OCI-LY1 (cell line): ENCODE results near the gene CYTL1.

Experiments
- H2AFZ ChIP-seq: fragments of 200-600 bp; sonication (generic), shearing (Covaris generic); 2 replicates; pipeline ENCODE4 v1.6.0; 2014; ENCODE audit warnings: antibody characterized with exemption, mild to moderate bottlenecking, low read length
- H3F3A ChIP-seq: fragments of 200-600 bp; sonication (generic), shearing (Covaris generic); 2 replicates; pipeline ENCODE4 v1.6.0; 2014; ENCODE audit warnings: mild to moderate bottlenecking, antibody characterized with exemption, low read length, moderate library complexity; ENCODE audit not compliant: insufficient read depth
- H3K27ac ChIP-seq: fragments of 200-600 bp; sonication (generic); 2 replicates; pipeline ENCODE4 v1.5.1; 2014; ENCODE audit warnings: low read length, mixed run types, mild to moderate bottlenecking, low read depth; ENCODE audit not compliant: poor library complexity, severe bottlenecking
- H3K27me3 ChIP-seq: fragments of 200-600 bp; sonication (generic); 2 replicates; pipeline ENCODE4 v1.6.0; 2014; ENCODE audit warnings: antibody characterized with exemption, mild to moderate bottlenecking, low read length, moderate library complexity; ENCODE audit not compliant: insufficient read depth
- H3K36me3 ChIP-seq: fragments of 200-600 bp; sonication (generic); 2 replicates; pipeline ENCODE4 v1.6.1; 2014; ENCODE audit warnings: mild to moderate bottlenecking, antibody characterized with exemption, low read length, moderate library complexity, mixed read lengths; ENCODE audit not compliant: insufficient read depth
- H3K4me1 ChIP-seq: fragments of 200-600 bp; sonication (generic); 2 replicates; pipeline ENCODE4 v1.5.1; 2014; ENCODE audit warnings: mild to moderate bottlenecking, low read length, moderate library complexity; ENCODE audit not compliant: insufficient read depth, severe bottlenecking
- H3K4me2 ChIP-seq: fragments of 200-600 bp; sonication (generic), shearing (Covaris generic); 2 replicates; pipeline ENCODE4 v1.6.1; 2014; ENCODE audit warnings: low read length
- H3K4me3 ChIP-seq: fragments of 200-600 bp; sonication (generic); 2 replicates; pipeline ENCODE4 v1.5.1; 2014; ENCODE audit warnings: low read length, low read depth, mild to moderate bottlenecking, mixed read lengths; ENCODE audit not compliant: poor library complexity, severe bottlenecking
- H3K79me2 ChIP-seq: fragments of 200-600 bp; shearing (Covaris generic); 2 replicates; pipeline ENCODE4 v1.6.1; 2016; ENCODE audit warnings: mixed run types, low read length, mixed read lengths; ENCODE audit not compliant: insufficient read depth
- H3K9ac ChIP-seq: fragments of 200-600 bp; sonication (generic), shearing (Covaris generic); 2 replicates; pipeline ENCODE4 v1.6.1; 2014; ENCODE audit warnings: mild to moderate bottlenecking, low read length, mixed read lengths
- H3K9me2 ChIP-seq: fragments of 200-600 bp; sonication (generic), shearing (Covaris generic); 2 replicates; pipeline ENCODE4 v1.6.1; 2014; ENCODE audit warnings: low read depth, mild to moderate bottlenecking, low read length, mixed read lengths
- H3K9me3 ChIP-seq: fragments of 200-600 bp; shearing (Covaris generic); 2 replicates; pipeline ENCODE4 v1.6.1; 2014; ENCODE audit warnings: low read length, mixed read lengths
- H4K20me1 ChIP-seq: fragments of 200-600 bp; sonication (generic), shearing (Covaris generic); 2 replicates; pipeline ENCODE4 v1.6.0; 2016; ENCODE audit warnings: mild to moderate bottlenecking, low read length; ENCODE audit not compliant: insufficient read depth
- CTCF ChIP-seq: fragments of 200-600 bp; sonication (generic), shearing (Covaris generic); IDR thresholded peaks from 2 replicates; pipeline ENCODE4 v1.5.1; 2017; ENCODE audit warnings: mild to moderate bottlenecking, antibody characterized with exemption, low read length, moderate library complexity, mixed read lengths
- EZH2 ChIP-seq: fragments of 200-600 bp; sonication (generic), shearing (Covaris generic); IDR thresholded peaks from 2 replicates; pipeline ENCODE4 v1.8.0; 2017; ENCODE audit warnings: borderline replicate concordance, mixed run types, mild to moderate bottlenecking, antibody characterized with exemption, low read length, moderate library complexity, mixed read lengths

The CYTL1 gene

GRCh38 chr4:5014007-5014682 is 5.1 kb downstream of the CYTL1 start:
- Histone ChIP-seq H3K79me2 (no peaks in the 10 kb centered on the region), H3K9me3 (no peaks in the 10 kb centered on the region), H3K36me3 (no peaks in the 10 kb centered on the region), H2AFZ (no peak overlapping the region), H3K9ac (no peak overlapping the region), H3K9me2 (no peaks in the 10 kb centered on the region), H3F3A (no peaks in the 10 kb centered on the region), H3K4me1 (no peaks in the 10 kb centered on the region), H3K4me3 (no peak overlapping the region), H3K27me3 (no peaks in the 10 kb centered on the region), H4K20me1 (no peaks in the 10 kb centered on the region), H3K4me2 (no peak overlapping the region), H3K27ac (no peak overlapping the region)
- no peak for TF ChIP-seq CTCF
- TF ChIP-seq EZH2 = no peak

GRCh38 chr4:5012958-5013357 is 6.3 kb downstream of the CYTL1 start:
- Histone ChIP-seq H3K4me1 (no peaks in the 10 kb centered on the region), H2AFZ (no peak overlapping the region), H3K36me3 (no peaks in the 10 kb centered on the region), H3K27me3 (no peaks in the 10 kb centered on the region), H4K20me1 (no peaks in the 10 kb centered on the region), H3K9me2 (no peaks in the 10 kb centered on the region), H3K4me3 (no peak overlapping the region), H3K9ac (no peak overlapping the region), H3K9me3 (no peaks in the 10 kb centered on the region), H3K79me2 (no peaks in the 10 kb centered on the region), H3K27ac (no peak overlapping the region), H3K4me2 (no peak overlapping the region), H3F3A (no peaks in the 10 kb centered on the region)
- TF ChIP-seq CTCF (no peak), EZH2 (no peak)

- Histone ChIP-seq H3K79me2 (no peaks in the 10 kb centered on the region), H3K9ac (no peak overlapping the region), H3K4me2 (no peak overlapping the region), H3K9me3 (no peaks in the 10 kb centered on the region), H2AFZ (no peak overlapping the region), H3F3A (no peaks in the 10 kb centered on the region), H4K20me1 (no peaks in the 10 kb centered on the region), H3K36me3 (no peaks in the 10 kb centered on the region), H3K4me3 (no peak overlapping the region), H3K27me3 (no peaks in the 10 kb centered on the region), H3K4me1 (no peaks in the 10 kb centered on the region), H3K27ac (no peak overlapping the region), H3K9me2 (no peaks in the 10 kb centered on the region)
- TF ChIP-seq CTCF (no peak), EZH2 (no peak)
Observed at GRCh38 chr4:5012244-5012898, 6.9 kb downstream of the CYTL1 start.
